ENCODE measurements around the gene EHBP1. TPM values are rescaled to one million over a fixed set of nuclear protein-coding genes. Genes with fewer than 3 reads are reported as not detected.
"Not testable (repeated sequence)": the region's sequence is repeated elsewhere in the genome, so short reads cannot be mapped to it uniquely, and the experiment has no call there.

Gene EHBP1
- total RNA-seq, 2 experiments from 2014 or later = 22.7 to 29.5 TPM

GRCh38 chr2:63059793-63060471, 354.4 kb downstream of the EHBP1 start:
- peak overlapping the region; percentile 41 for H3K4me3 Mint-ChIP-seq
- H3K27ac Mint-ChIP-seq = peak overlapping the region; percentile 40
- ATAC-seq = no peak
- peaks cover 39% of the 10 kb centered on the region for H3K4me1 Mint-ChIP-seq
- DNase-seq = no peak
- CTCF ChIA-PET = interaction anchor here (1.2 kb wide), 1 partner anchor 10 kb away, joined by 4 read pairs; no protein-coding TSS in a partner anchor
- peaks cover 83% of the 10 kb centered on the region for H3K27me3 Mint-ChIP-seq
- peaks cover 3% of the 10 kb centered on the region for H3K36me3 Mint-ChIP-seq
- H3K9me3 Mint-ChIP-seq (ENCODE audit: low read depth) = no peaks in the 10 kb centered on the region

- no peaks in the 10 kb centered on the region for H3K9me3 Mint-ChIP-seq (ENCODE audit: low read depth)
- ATAC-seq (no peak), DNase-seq (no peak)
- H3K4me1 Mint-ChIP-seq = peaks cover 36% of the 10 kb centered on the region
- peaks cover 81% of the 10 kb centered on the region for H3K27me3 Mint-ChIP-seq
- H3K4me3 Mint-ChIP-seq = no peak overlapping the region
- H3K36me3 Mint-ChIP-seq = peaks cover 3% of the 10 kb centered on the region
- no peak overlapping the region for H3K27ac Mint-ChIP-seq
- CTCF ChIA-PET = interaction anchor here (1.2 kb wide), 1 partner anchor 10 kb away, joined by 4 read pairs; no protein-coding TSS in a partner anchor
Measured at GRCh38 chr2:63060472-63060991, 355.0 kb downstream of the EHBP1 start.

GRCh38 chr2:63064197-63064596, 358.7 kb downstream of the EHBP1 start:
- Mint-ChIP-seq H3K36me3 (peaks cover 3% of the 10 kb centered on the region), H3K27ac (no peak overlapping the region), H3K27me3 (peaks cover 72% of the 10 kb centered on the region), H3K4me1 (peaks cover 6% of the 10 kb centered on the region), H3K9me3 (ENCODE audit: low read depth) (no peaks in the 10 kb centered on the region), H3K4me3 (no peak overlapping the region)
- CTCF ChIA-PET = no interaction called here
- DNase-seq (no peak), ATAC-seq (no peak)

- H3K36me3 Mint-ChIP-seq = peaks cover 3% of the 10 kb centered on the region
- no peak overlapping the region for H3K4me3 Mint-ChIP-seq
- CTCF ChIA-PET = no interaction called here
- no peak for ATAC-seq
- peaks cover 72% of the 10 kb centered on the region for H3K27me3 Mint-ChIP-seq
- peaks cover 4% of the 10 kb centered on the region for H3K4me1 Mint-ChIP-seq
- no peak for DNase-seq
- H3K27ac Mint-ChIP-seq = no peak overlapping the region
- H3K9me3 Mint-ChIP-seq (ENCODE audit: low read depth) = no peaks in the 10 kb centered on the region
Measured at GRCh38 chr2:63064661-63065060, 359.1 kb downstream of the EHBP1 start.

GRCh38 chr2:63066265-63066664, 360.8 kb downstream of the EHBP1 start:
- no peak overlapping the region for H3K27ac Mint-ChIP-seq
- H3K4me3 Mint-ChIP-seq = no peak overlapping the region
- ATAC-seq (no peak), DNase-seq (no peak)
- CTCF ChIA-PET = no interaction called here
- no peaks in the 10 kb centered on the region for H3K9me3 Mint-ChIP-seq (ENCODE audit: low read depth)
- no peaks in the 10 kb centered on the region for H3K4me1 Mint-ChIP-seq
- peaks cover 61% of the 10 kb centered on the region for H3K27me3 Mint-ChIP-seq
- no peaks in the 10 kb centered on the region for H3K36me3 Mint-ChIP-seq

- CTCF ChIA-PET = no interaction called here
- H3K4me3 Mint-ChIP-seq = no peak overlapping the region
- no peaks in the 10 kb centered on the region for H3K4me1 Mint-ChIP-seq
Measured at GRCh38 chr2:63066838-63067237, 361.3 kb downstream of the EHBP1 start.

GRCh38 chr2:63071664-63072063, 366.2 kb downstream of the EHBP1 start:
- ATAC-seq (no peak), DNase-seq (no peak)
- CTCF ChIA-PET = no interaction called here
- Mint-ChIP-seq H3K4me1 (no peaks in the 10 kb centered on the region), H3K4me3 (no peak overlapping the region), H3K27me3 (peaks cover 33% of the 10 kb centered on the region), H3K36me3 (no peaks in the 10 kb centered on the region), H3K27ac (no peak overlapping the region), H3K9me3 (ENCODE audit: low read depth) (no peaks in the 10 kb centered on the region)

More at GRCh38 chr2:63066838-63067237, 361.3 kb downstream of the EHBP1 start:
- H3K27ac Mint-ChIP-seq = no peak overlapping the region
- peaks cover 55% of the 10 kb centered on the region for H3K27me3 Mint-ChIP-seq
- DNase-seq (no peak), ATAC-seq (no peak)
- no peaks in the 10 kb centered on the region for H3K36me3 Mint-ChIP-seq
- H3K9me3 Mint-ChIP-seq (ENCODE audit: low read depth) = no peaks in the 10 kb centered on the region

- peaks cover 21% of the 10 kb centered on the region for H3K27me3 Mint-ChIP-seq
- no peak overlapping the region for H3K4me3 Mint-ChIP-seq
- no peaks in the 10 kb centered on the region for H3K36me3 Mint-ChIP-seq
- H3K4me1 Mint-ChIP-seq = peaks cover 4% of the 10 kb centered on the region
- no peak for DNase-seq
- CTCF ChIA-PET = no interaction called here
- H3K9me3 Mint-ChIP-seq (ENCODE audit: low read depth) = no peaks in the 10 kb centered on the region
- H3K27ac Mint-ChIP-seq = no peak overlapping the region
- no peak for ATAC-seq
Measured at GRCh38 chr2:63073994-63074393, 368.5 kb downstream of the EHBP1 start.

GRCh38 chr2:63074399-63074798, 368.9 kb downstream of the EHBP1 start:
- H3K27ac Mint-ChIP-seq; H3K4me3 Mint-ChIP-seq; ATAC-seq; H3K4me1 Mint-ChIP-seq; DNase-seq; CTCF ChIA-PET; H3K36me3 Mint-ChIP-seq; H3K9me3 Mint-ChIP-seq (ENCODE audit: low read depth): not testable (repeated sequence)
- H3K27me3 Mint-ChIP-seq = peaks cover 18% of the 10 kb centered on the region

- H3K4me3 Mint-ChIP-seq = no peak overlapping the region
- CTCF ChIA-PET = no interaction called here
- H3K9me3 Mint-ChIP-seq (ENCODE audit: low read depth) = no peaks in the 10 kb centered on the region
- H3K27me3 Mint-ChIP-seq = peaks cover 19% of the 10 kb centered on the region
- ATAC-seq (no peak), DNase-seq (no peak)
- no peaks in the 10 kb centered on the region for H3K36me3 Mint-ChIP-seq
- peaks cover 4% of the 10 kb centered on the region for H3K4me1 Mint-ChIP-seq
- no peak overlapping the region for H3K27ac Mint-ChIP-seq
Measured at GRCh38 chr2:63078852-63079606, 373.5 kb downstream of the EHBP1 start.

GRCh38 chr2:63081404-63081803, 375.9 kb downstream of the EHBP1 start:
- Mint-ChIP-seq H3K36me3 (no peaks in the 10 kb centered on the region), H3K4me3 (no peak overlapping the region), H3K27ac (no peak overlapping the region), H3K9me3 (ENCODE audit: low read depth) (no peaks in the 10 kb centered on the region), H3K27me3 (peaks cover 22% of the 10 kb centered on the region), H3K4me1 (peaks cover 4% of the 10 kb centered on the region)
- ATAC-seq (no peak), DNase-seq (no peak)
- CTCF ChIA-PET = no interaction called here

GRCh38 chr2:63086687-63087086, 381.2 kb downstream of the EHBP1 start:
- H3K27ac Mint-ChIP-seq = no peak overlapping the region
- ATAC-seq (no peak), DNase-seq (no peak)
- H3K9me3 Mint-ChIP-seq (ENCODE audit: low read depth) = no peaks in the 10 kb centered on the region
- H3K27me3 Mint-ChIP-seq = peaks cover 20% of the 10 kb centered on the region
- CTCF ChIA-PET = no interaction called here
- no peaks in the 10 kb centered on the region for H3K4me1 Mint-ChIP-seq
- no peaks in the 10 kb centered on the region for H3K36me3 Mint-ChIP-seq
- no peak overlapping the region for H3K4me3 Mint-ChIP-seq

GRCh38 chr2:63092401-63092800, 386.9 kb downstream of the EHBP1 start:
- Mint-ChIP-seq H3K9me3 (ENCODE audit: low read depth) (no peaks in the 10 kb centered on the region), H3K27me3 (peaks cover 3% of the 10 kb centered on the region), H3K4me3 (no peak overlapping the region), H3K4me1 (no peaks in the 10 kb centered on the region), H3K36me3 (no peaks in the 10 kb centered on the region), H3K27ac (no peak overlapping the region)
- CTCF ChIA-PET = no interaction called here
- no peak for ATAC-seq
- no peak for DNase-seq

GRCh38 chr2:63092857-63093256, 387.3 kb downstream of the EHBP1 start:
- ATAC-seq = no peak
- H3K27me3 Mint-ChIP-seq = peaks cover 3% of the 10 kb centered on the region
- CTCF ChIA-PET = no interaction called here

More at GRCh38 chr2:63092857-63093256, 387.3 kb downstream of the EHBP1 start:
- no peak for DNase-seq
- H3K9me3 Mint-ChIP-seq (ENCODE audit: low read depth) = no peaks in the 10 kb centered on the region
- no peak overlapping the region for H3K27ac Mint-ChIP-seq
- no peaks in the 10 kb centered on the region for H3K36me3 Mint-ChIP-seq
- H3K4me1 Mint-ChIP-seq = no peaks in the 10 kb centered on the region
- no peak overlapping the region for H3K4me3 Mint-ChIP-seq
